Panc1 (cell line): ENCODE data around the gene FANCD2. TPM values are rescaled to one million over a fixed set of nuclear protein-coding genes. Genes with fewer than 3 reads are reported as not detected.

ENCODE experiments used
- ATAC-seq: fragments of 200-7000 bp; cut with Tn5 transposase; 2 replicates; pipeline ENCODE4 v1.9.1; 2020; ENCODE audit warnings: mild to moderate bottlenecking, moderate library complexity
- BruUV-seq: library from RNA; stranded (reverse); fragments of 400-500 nt; replicated peaks from 2 replicates; lab custom pipeline; 2021; lab: Mats Ljungman, UMichigan
- CTCF ChIA-PET: fragments of 300-600 bp; sonication (Branson Sonifier 250); formaldehyde crosslinking; loops from one replicate; lab custom pipeline; 2022; ENCODE audit warnings: antibody characterized with exemption; lab: Charles Lee
- POLR2A ChIA-PET: fragments of 300-600 bp; sonication (Branson Sonifier 250); formaldehyde crosslinking; loops from one replicate; lab custom pipeline; 2022; ENCODE audit warnings: antibody characterized with exemption; lab: Charles Lee
- DNase-seq: peaks from one replicate; pipeline ENCODE4 v3.0.0-alpha.2; 2010; ENCODE audit warnings: low read depth, low spot score
- H3K27ac ChIP-seq: 2 replicates; pipeline ENCODE4 v1.5.1; 2011; ENCODE audit warnings: mild to moderate bottlenecking, low read length, inconsistent platforms
- H3K27me3 ChIP-seq: fragments of 200-500 bp; sonication (Bioruptor generic); 2 replicates; pipeline ENCODE4 v1.6.0; 2014; ENCODE audit warnings: low read length, inconsistent platforms; ENCODE audit not compliant: control insufficient read depth, insufficient read depth
- H3K36me3 ChIP-seq: fragments of 200-500 bp; sonication (Bioruptor generic); 2 replicates; pipeline ENCODE4 v1.5.1; 2014; ENCODE audit warnings: inconsistent platforms, mild to moderate bottlenecking, low read length, moderate library complexity; ENCODE audit not compliant: control insufficient read depth, insufficient read depth
- H3K4me1 ChIP-seq: 2 replicates; pipeline ENCODE4 v1.5.1; 2011; ENCODE audit warnings: inconsistent platforms, mild to moderate bottlenecking, low read length, moderate library complexity; ENCODE audit not compliant: control insufficient read depth, insufficient read depth
- H3K4me3 ChIP-seq, 2 experiments: 2 replicates each; pipeline ENCODE4 v1.5.1; 2011 to 2012; ENCODE audit warnings: low read depth in 2 of 2, low read length in 2 of 2, mild to moderate bottlenecking in 2 of 2, inconsistent platforms in 1 of 2, moderate library complexity in 1 of 2
- H3K9me3 ChIP-seq: fragments of 200-500 bp; sonication (Bioruptor generic); 2 replicates; pipeline ENCODE4 v1.5.1; 2014; ENCODE audit warnings: low read depth, mild to moderate bottlenecking, inconsistent platforms, low read length, moderate library complexity; ENCODE audit not compliant: control insufficient read depth, insufficient read depth
- POLR2AphosphoS5 ChIP-seq: IDR thresholded peaks from 2 replicates; pipeline ENCODE4 v1.6.1; 2012; ENCODE audit warnings: mild to moderate bottlenecking, low read depth, low read length, moderate library complexity
- SIN3A ChIP-seq: IDR thresholded peaks from 2 replicates; pipeline ENCODE4 v1.6.1; 2012; ENCODE audit warnings: low read depth, mild to moderate bottlenecking, low read length, moderate library complexity, borderline replicate concordance; ENCODE audit not compliant: insufficient read depth
- TCF7L2 ChIP-seq: IDR thresholded peaks from 2 replicates; pipeline ENCODE4 v1.6.1; 2011; ENCODE audit warnings: mild to moderate bottlenecking, low read depth, low read length, inconsistent platforms
- in situ Hi-C: cut with HindIII; loops from 2 replicates; pipeline ENCODE4 v1.10.0; 2016; ENCODE audit warnings: low sequenced_read_pairs, low pct_unique_long_range_greater_than_20kb
- intact Hi-C: fragments of 100-400 bp; cut with micrococcal nuclease; formaldehyde crosslinking; loops from one replicate; pipeline ENCODE4 v1.10.0; 2022; ENCODE audit not compliant: unreplicated experiment
- total RNA-seq: library from RNA; stranded (reverse); gene quantifications from one replicate; pipeline ENCODE4 v1.2.1, GENCODE V29; 2021; ENCODE audit not compliant: unreplicated experiment
- TF ChIP-seq, protein P1 (sequence below): fragments of 450-650 bp; IDR thresholded peaks from 2 replicates; pipeline ENCODE4 v1.5.1; 2017; ENCODE audit warnings: mild to moderate bottlenecking
- TF ChIP-seq, protein P2 (sequence below), 2 experiments: IDR thresholded peaks; 2 replicates each; pipeline ENCODE4 v1.6.1; 2011 to 2012; ENCODE audit warnings: low read depth in 2 of 2, control low read depth in 1 of 2, low read length in 1 of 2, mild to moderate bottlenecking in 1 of 2, moderate library complexity in 1 of 2; ENCODE audit not compliant: insufficient read depth in 1 of 2

Gene FANCD2
- total RNA-seq, 1 experiment from 2014 or later: 20.0 TPM

- Histone ChIP-seq H3K4me3 (no peak overlapping the region), H3K9me3 (no peaks in the 10 kb centered on the region), H3K36me3 (no peaks in the 10 kb centered on the region), H3K27ac (no peak overlapping the region), H3K4me1 (no peaks in the 10 kb centered on the region), H3K27me3 (no peaks in the 10 kb centered on the region)
- ChIA-PET POLR2A (no interaction called here), CTCF (no interaction called here)
- in situ Hi-C loops (no loop called here), intact Hi-C loops (no loop called here)
- ATAC-seq: no peak
- BruUV-seq: no TSS peak
- no peak for DNase-seq
- TF ChIP-seq, protein P1, sequence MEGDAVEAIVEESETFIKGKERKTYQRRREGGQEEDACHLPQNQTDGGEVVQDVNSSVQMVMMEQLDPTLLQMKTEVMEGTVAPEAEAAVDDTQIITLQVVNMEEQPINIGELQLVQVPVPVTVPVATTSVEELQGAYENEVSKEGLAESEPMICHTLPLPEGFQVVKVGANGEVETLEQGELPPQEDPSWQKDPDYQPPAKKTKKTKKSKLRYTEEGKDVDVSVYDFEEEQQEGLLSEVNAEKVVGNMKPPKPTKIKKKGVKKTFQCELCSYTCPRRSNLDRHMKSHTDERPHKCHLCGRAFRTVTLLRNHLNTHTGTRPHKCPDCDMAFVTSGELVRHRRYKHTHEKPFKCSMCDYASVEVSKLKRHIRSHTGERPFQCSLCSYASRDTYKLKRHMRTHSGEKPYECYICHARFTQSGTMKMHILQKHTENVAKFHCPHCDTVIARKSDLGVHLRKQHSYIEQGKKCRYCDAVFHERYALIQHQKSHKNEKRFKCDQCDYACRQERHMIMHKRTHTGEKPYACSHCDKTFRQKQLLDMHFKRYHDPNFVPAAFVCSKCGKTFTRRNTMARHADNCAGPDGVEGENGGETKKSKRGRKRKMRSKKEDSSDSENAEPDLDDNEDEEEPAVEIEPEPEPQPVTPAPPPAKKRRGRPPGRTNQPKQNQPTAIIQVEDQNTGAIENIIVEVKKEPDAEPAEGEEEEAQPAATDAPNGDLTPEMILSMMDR: no peak
- TF ChIP-seq TCF7L2: no peak
These were observed 23.3 kb upstream of the FANCD2 start for GRCh38 chr3:10002951-10003350.

- Histone ChIP-seq H3K4me1 (peaks cover 4% of the 10 kb centered on the region; the same call in 1 of the 2 replicates), H3K27ac (no peak overlapping the region), H3K4me3 (no peak overlapping the region), H3K36me3 (no peaks in the 10 kb centered on the region), H3K27me3 (no peaks in the 10 kb centered on the region), H3K9me3 (no peaks in the 10 kb centered on the region)
- intact Hi-C loops: no loop called here
- ChIA-PET POLR2A (no interaction called here), CTCF (interaction anchor here (0.6 kb wide), 1 partner anchor 30 kb away, joined by 8 read pairs; no protein-coding TSS in a partner anchor)
- no peak for ATAC-seq
- BruUV-seq: no TSS peak
- DNase-seq: no peak
- in situ Hi-C loops: no loop called here
- TF ChIP-seq, protein P2, sequence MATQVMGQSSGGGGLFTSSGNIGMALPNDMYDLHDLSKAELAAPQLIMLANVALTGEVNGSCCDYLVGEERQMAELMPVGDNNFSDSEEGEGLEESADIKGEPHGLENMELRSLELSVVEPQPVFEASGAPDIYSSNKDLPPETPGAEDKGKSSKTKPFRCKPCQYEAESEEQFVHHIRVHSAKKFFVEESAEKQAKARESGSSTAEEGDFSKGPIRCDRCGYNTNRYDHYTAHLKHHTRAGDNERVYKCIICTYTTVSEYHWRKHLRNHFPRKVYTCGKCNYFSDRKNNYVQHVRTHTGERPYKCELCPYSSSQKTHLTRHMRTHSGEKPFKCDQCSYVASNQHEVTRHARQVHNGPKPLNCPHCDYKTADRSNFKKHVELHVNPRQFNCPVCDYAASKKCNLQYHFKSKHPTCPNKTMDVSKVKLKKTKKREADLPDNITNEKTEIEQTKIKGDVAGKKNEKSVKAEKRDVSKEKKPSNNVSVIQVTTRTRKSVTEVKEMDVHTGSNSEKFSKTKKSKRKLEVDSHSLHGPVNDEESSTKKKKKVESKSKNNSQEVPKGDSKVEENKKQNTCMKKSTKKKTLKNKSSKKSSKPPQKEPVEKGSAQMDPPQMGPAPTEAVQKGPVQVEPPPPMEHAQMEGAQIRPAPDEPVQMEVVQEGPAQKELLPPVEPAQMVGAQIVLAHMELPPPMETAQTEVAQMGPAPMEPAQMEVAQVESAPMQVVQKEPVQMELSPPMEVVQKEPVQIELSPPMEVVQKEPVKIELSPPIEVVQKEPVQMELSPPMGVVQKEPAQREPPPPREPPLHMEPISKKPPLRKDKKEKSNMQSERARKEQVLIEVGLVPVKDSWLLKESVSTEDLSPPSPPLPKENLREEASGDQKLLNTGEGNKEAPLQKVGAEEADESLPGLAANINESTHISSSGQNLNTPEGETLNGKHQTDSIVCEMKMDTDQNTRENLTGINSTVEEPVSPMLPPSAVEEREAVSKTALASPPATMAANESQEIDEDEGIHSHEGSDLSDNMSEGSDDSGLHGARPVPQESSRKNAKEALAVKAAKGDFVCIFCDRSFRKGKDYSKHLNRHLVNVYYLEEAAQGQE (IDR thresholded peaks at IDR 0.05; ENCODE audit: insufficient read depth in 1 of 2, low read depth in 2 of 2, low read length in 1 of 2): no peak
- no peak for TF ChIP-seq SIN3A
- no peak for TF ChIP-seq TCF7L2
These were observed 21.7 kb upstream of the FANCD2 start for GRCh38 chr3:10004506-10004905.

GRCh38 chr3:10004960-10005564 lies 21.2 kb upstream of the FANCD2 start:
- TF ChIP-seq POLR2AphosphoS5: no peak
- TF ChIP-seq, protein P1: no peak
- no peak for TF ChIP-seq TCF7L2
- TF ChIP-seq, protein P2 (IDR thresholded peaks at IDR 0.05; ENCODE audit: insufficient read depth in 1 of 2, low read depth in 2 of 2, low read length in 1 of 2): no peak
- TF ChIP-seq SIN3A: no peak
- H3K36me3 ChIP-seq: no peaks in the 10 kb centered on the region
- no peak for ATAC-seq
- H3K4me3 ChIP-seq: no peak overlapping the region
- ChIA-PET POLR2A (interaction anchor here (0.6 kb wide), 1 partner anchor 11 kb away, joined by 3 read pairs; no protein-coding TSS in a partner anchor), CTCF (interaction anchor here (0.6 kb wide), 1 partner anchor 29 kb away, joined by 8 read pairs; no protein-coding TSS in a partner anchor)
- no peaks in the 10 kb centered on the region for H3K9me3 ChIP-seq
- peaks cover 4% of the 10 kb centered on the region; the same call in 1 of the 2 replicates for H3K4me1 ChIP-seq
- H3K27ac ChIP-seq: no peak overlapping the region
- intact Hi-C loops: no loop called here
- no TSS peak for BruUV-seq
- no peaks in the 10 kb centered on the region for H3K27me3 ChIP-seq
- DNase-seq: no peak
- in situ Hi-C loops: no loop called here
